Activated CD4-positive, alpha-beta T cell treated with anti-CD3 and anti-CD28 coated beads, Interleukin-10, Interleukin-2, amounts not matched to agents 100 ng/mL and 50 ng/mL, durations not matched to agents 16 hours and 8 hours (primary cell): ENCODE measurements around the gene ZNF189.
A peak's percentile ranks its signal among the peaks of the same experiment; 100 is the strongest.

ENCODE experiments used
- DNase-seq: peaks from one replicate; pipeline ENCODE4 v3.0.0-alpha.2; 2020

ZNF189 gene

DNA sequence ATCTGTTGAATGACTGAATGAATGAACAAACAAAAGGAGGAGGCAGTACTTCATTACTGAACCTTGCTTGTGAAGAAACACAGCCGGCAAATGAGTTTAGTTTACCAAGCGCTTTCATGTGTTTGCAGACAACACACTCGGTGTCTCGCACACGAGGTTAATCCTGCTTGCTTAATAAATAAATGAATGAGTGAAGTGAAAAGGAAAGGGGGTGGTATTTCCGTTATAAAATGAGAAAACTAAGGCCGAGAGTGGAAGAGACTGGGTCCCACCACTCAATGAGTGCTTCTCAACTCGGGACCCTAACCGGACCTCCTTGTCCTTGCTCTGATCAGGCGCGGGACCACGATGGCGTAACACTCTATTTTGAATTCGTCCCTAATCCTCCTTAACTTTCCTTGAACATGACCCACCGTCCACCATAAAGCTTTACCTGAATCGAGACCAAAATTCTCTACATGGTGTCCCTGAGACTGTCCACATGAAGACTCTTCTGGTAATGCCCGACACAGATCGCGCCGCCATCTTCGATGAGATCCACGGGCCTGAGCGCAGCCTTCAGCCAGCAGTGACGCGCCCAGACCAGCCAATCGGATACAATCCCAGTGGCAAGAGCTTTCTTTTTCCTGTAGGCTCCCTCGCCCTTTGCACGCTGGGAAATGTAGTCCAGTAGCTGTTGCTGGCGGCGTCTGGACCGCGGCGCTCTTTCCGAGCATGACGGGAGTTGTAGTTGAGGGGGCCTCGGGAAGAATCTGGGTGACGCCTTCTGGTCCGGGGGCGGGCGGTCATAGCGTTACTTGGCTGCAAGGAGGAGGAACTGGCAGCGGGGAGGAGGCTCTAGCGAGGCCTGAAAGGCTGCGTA, at the start of gene ZNF189, which contains the start of gene MRPL50:
TSS of gene ZNF189 (plus strand) at position 784 of the 862 bp plus-strand sequence. CDS start 306 bp downstream, outside the sequence.
TSS of gene MRPL50 (minus strand) at position 551 of the 862 bp plus-strand sequence. CDS start at position 525, 26 bp downstream.
- DNase-seq = peak; percentile 99

DNA sequence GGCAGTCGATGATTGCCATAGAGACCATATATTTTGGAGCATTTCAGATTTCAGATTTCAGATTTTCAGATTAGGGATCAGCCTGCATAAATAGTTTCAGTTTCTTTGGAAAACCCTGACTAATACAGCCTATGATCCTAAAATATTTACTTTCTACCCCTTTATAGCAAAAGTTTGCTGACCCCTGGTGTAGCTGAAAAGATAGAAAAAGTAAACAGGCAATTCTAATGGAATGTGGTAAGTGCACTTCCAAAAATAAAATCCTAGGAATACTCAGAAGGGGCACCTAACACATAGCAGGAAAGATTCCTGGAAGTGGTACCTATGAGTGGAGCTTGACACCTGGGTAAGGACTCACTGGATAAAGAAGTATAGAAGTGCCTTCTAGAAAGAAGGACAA, 48.4 kb upstream of the ZNF189 start:
- DNase-seq = no peak

DNA sequence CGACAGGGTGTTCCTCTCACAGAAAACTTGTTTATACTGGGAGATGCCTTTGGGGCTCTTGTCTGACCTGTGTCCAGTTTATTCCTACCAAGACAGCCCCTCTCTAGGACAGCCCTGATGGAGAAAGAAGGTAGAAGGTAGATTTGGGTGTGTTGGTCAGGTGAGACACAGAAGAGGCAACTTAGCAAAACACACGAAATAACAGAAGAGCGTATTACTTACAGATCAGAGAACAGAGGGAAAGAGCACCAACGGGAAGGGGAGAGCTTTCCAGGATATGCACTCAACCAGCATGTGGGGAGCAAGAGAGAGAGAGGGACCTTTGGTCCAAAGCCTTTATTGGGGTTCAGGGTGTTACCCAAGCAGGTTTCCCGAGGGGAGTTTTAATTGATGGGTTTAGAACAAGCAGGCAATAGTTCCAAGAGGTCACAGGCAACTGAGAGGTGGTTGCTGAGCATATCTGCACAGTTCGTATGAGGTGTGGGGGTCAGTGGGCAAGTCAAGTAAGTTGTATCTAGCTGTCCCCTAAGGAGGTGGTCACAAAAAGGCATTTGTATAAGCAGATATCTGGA, 45.7 kb upstream of the ZNF189 start:
- no peak for DNase-seq

DNA sequence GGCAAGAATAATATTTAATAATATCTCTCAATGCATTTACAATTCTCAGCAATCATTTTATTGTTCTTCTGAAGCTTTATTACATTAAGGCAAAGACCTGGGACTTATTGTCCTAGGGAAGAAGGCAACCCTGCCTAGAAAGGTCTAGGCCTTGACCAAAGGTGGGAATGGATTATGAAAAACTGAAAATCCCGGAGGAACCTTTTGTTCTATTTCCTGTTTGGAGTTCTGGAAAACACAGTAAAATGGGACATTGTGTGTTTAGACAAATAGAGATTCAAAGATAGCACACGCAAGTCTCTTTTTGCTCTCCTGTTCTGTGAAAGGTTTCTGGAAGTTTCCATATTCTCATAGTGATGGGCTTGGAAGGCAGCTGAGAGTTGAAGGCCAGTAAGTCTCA, 45.0 kb upstream of the ZNF189 start:
- DNase-seq = no peak

DNA sequence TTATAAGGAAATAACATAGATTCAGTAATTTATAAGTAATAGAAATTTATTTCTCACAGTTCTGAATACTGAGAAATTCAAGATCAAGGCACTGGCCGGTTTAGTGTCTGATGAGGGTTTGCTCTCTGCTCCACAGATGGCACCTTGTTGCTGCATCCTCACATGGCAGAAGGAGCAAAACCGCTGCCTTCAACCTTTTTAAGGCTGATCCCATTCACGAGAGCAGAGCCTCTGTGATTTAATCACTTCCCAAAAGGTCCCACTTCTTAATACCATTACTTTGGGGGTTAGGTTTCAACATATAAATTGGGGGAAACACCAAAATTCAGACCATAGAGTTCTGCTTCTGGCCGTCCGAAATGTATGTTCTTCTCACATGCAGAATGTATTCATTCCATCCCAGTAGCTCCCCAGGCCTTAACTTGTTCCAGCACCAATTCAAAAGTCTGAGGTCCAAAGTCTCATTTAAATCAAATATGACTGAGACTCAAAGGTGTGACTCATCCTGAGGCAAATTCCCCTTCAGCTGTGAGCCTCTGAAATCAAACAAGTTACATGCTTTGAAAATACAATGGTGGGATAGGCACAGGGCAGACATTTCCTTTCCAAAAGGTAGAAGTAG, 44.4 kb upstream of the ZNF189 start:
- DNase-seq = no peak

DNA sequence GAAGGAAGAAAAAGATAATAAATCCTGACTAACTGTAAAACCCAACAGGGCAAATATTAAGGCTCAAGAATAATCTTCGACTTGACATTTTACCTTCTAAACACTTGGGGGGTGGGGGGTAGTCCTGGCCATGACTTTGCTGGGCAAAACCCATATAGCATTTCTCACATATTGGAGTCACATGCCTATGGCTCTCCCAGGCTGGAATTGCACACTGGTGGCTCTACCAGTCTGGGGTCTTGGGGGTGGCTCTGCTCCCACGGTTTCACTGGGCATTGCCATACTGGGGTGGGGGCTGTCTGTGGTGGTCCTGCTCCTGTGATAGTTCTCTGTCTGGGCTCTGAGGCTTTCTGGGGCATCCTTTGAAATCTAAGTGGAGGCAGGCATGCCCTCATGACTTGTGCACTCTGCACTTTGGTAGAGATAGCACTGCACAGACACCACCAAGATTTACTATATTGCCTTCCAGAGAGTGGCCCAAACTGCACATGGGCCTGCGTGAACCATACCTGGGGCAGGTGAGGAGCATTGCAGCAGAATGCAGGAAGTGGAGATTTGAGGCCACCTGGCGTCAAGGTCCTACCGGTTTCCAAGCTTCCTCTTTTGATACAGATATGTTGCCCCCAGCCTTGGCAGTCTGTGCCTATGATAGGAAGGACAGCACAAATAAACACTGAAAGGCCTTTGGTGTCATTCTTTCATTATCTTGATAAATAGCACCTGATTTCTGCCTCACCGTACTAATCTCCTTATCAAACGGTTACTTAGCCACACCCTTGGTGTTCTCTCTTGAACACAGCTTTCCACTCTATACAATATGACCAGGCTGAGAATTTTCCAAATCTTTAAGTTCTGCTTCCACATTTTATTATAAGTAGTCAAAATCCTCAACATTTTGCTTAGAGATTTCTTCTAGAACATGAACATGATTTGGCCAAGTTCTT, 43.6 kb upstream of the ZNF189 start:
- DNase-seq = no peak

DNA sequence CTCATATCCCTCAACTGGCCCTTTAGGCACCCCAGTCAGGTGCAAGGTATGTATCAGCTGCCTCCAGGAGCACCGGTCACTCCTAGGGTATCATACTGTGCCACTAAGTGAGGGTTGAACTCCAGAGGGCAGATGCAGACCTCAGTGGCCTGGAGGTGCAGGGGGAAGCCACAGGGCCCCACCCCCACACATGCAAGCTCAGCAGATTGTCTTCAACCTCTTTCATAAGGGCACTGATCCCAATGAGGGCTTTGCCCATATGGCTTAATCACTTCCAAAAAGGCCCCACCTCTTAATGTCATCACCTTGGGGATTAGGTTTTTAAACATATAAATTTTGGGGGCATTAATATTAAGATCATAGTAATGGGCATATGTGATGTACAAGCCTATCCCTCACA, 42.0 kb upstream of the ZNF189 start:
- DNase-seq = no peak

DNA sequence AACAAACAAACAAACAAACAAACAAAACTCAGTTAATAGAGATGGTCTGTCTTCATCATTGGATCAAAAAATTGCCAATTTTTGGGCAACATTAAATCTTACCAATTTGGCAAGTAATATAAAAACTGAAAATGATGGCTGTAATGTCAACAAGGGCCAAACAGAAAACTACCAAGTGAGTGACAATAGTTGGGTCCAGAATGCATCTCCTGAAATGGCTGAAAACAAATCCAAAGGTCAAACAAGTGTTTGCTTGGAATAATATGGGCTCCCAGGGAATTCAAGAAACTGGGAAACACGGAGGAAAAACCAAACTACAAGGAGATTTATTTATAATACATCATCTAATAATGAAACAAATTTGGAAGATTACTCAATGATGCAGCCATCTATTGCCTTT, 39.0 kb upstream of the ZNF189 start:
- no peak for DNase-seq

DNA sequence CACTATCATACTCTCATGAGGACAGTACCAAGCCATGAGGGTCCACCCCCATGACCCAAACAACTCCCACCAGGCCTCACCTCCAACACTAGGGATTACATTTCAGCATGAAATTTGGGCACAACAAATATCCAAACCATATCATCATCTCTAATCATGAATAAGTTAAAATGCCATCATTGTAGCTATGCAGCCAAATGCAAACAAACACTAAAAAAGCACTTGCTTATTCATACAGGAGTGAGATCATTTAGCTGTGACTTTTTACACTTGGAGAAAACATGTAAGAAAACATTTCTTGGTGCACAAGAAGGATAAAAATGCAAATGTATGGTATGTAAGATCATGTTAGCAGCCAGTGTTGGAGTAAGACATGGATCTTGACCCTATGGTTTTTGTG, 38.0 kb upstream of the ZNF189 start:
- no peak for DNase-seq

DNA sequence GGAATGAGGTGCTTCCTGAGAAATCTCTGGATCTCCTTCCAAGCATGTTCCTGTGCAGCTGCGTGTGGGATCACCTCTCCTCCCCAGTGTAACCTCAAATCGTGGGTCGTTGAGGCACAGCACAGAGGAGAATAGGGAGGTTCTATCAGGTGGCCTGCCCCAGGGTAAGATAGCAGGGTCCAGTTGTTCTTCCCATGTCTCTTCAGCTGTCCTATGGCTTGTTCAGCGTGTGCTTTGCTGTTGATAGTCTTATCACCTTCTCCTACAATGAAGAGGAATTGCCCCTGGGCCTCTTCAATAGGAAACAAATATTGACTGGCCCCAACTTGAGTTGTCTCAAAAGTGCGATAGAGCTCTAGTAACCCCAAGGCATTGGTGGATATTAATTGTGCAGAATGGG, 36.2 kb upstream of the ZNF189 start:
- DNase-seq = no peak

DNA sequence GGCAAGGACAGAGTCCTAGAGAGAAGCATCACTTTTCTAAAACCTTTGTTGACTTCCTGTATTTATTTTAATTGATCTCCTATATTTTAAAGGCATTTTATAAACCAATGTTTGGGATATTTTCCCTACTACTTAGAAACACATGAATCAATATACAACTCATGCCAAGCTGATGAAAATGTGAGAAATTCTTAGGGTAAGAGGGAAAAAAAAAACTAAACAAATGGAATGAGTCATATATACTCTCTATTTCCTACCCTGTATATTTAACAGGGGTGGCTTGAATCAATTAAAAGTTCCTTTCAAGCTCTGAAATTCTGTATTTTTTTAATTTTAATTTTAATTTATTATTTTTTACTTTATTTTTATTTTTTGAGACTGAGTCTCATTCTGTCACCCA, 33.5 kb upstream of the ZNF189 start:
- DNase-seq = no peak

DNA sequence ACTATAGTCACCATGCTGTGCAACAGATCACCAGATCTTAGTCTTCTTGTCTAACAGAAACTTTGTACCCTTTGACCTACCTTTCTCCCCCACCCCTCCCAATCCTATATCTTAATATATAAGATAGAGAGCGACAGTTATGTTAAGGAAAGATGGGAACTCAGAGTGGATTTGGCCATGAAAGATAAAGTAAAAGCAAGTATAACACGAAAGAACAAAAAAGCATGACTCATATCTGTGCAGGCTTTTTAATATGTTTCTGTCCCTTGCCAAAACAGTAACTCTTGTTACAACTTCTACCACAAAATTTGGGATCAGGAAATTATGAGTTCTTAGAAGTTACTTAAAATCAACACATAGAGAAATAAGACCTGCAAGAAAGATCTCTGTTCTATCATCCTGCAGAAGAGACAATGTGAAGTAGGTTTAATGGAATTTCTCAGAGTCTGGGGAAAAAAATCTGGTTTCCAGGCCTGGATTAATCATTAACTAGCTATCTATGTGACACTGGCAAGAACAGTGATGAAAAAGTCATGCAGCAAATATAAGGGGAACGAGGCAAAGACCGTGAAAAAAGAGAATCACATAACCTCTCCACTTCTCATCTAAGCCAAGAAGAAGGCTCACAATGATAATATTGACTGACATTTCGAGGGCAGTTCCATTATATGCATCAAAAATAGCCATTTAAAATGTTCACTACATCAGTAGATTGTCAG, 32.5 kb upstream of the ZNF189 start:
- DNase-seq = no peak

DNA sequence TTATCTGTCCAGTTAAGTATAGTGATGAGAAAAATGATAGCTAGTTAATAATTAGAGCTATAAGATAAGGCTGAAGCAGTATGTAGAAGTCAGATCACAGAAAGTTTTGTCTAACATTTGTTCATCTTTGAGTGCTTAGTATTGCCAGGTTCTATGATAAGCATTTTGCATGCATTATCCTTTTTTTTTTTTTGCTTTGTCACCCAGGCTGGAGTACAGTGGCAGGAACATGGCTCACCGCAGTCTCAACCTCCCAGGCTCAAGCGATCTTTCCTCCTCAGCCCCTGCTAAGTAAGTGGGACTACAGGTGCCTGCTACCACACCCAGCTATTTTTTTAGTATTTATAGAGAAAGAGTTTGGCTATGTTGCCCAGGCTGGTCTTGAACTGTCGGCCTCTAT, 31.3 kb upstream of the ZNF189 start:
- DNase-seq = no peak

DNA sequence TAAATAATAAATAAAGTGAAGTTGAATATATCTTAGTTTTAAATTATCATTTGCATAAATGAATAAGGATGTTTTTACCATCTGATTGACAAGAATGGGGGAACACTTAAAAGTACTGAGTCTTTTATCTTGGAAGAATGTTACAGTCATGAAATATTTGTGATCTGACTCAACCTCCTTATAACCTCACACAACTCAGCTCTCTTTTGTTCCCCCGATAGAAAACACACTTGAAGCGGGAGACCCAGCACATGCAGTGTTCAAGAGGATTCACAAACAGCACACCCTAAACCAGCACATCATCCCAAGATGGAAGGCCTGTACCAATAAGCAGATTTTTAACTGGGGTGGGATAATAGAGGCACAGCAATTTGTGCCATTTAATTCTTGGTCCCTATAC, 29.4 kb upstream of the ZNF189 start:
- DNase-seq = no peak

DNA sequence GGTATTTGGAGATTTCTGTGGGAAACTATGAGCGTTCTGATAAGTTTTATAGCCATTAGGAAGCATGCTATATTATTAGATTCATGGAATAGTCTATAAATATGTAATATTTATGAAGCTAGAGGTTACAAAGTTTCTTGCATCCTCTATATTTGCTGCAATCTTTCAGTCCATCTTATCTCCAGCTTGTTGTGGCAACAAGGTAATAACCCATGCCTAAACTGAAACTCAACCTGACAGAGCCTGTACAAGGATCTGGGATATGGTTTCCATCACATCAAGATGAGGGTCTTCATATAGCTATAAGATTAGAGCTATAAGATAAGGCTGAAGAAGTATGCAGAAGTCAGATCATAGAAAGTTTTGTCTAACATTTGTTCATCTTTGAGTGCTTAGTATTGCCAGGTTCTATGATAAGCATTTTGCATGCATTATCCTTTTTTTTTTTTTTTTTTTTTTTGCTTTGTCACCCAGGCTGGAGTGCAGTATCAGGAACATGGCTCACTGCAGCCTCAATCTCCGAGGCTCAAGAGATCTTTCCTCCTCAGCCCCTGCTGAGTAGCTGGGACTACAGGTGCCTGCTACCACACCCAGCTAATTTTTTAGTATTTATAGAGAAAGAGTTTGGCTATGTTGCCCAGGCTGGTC, 28.6 kb upstream of the ZNF189 start:
- DNase-seq = no peak

DNA sequence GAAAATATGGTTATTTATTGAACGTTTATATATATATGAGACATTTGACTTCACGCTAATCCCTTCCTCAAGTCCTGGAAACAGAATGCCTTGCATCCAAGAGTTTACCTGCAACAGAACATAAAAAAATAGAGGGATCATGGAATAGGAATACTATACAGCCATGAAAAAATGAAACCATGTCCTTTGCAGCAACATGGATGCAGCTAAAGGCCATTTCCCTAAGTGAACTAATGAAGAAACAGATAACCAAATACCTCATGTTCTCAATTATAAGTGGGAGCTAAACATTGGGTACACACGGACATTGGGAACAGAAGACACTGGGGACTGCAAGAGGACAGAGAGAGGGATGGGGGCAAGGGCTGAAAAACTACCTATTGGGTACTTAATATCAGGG, 26.8 kb upstream of the ZNF189 start:
- DNase-seq = no peak

DNA sequence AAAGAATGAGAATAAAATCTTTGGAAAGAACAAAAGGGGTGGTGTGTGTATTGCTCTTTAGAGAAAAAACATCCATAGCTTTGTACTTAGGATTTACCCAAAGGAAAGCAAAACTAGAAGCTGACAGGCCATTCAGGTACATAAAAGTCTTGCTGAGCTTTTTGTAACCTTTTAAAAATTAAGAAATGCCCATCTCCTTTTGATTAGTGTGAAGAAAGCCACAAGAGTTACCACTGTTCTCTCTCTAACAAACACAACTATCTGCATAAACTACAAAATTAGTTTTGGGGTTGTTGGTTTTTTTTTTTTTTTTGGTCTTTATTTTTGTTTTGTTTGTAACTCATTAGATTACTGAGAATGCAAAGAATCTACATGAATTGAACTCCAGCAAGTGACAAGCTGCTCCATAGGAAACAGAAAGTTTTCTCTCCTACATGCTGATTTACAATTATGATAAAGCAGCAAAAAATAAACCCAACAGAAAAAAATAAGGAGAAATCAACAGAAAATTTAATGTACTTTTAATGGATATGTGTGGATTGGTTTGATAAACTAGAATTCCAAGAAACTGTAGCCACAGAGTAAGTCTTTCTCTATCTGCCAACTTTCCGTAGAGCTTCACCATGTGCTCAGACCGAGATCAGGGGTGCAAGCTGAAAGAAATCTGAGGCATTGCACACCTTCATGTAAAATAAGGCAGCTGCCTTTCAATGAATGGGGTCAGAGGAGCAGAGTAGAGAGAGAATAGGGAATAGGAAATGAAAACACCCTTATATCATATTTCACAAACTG, 26.1 kb upstream of the ZNF189 start:
- no peak for DNase-seq

DNA sequence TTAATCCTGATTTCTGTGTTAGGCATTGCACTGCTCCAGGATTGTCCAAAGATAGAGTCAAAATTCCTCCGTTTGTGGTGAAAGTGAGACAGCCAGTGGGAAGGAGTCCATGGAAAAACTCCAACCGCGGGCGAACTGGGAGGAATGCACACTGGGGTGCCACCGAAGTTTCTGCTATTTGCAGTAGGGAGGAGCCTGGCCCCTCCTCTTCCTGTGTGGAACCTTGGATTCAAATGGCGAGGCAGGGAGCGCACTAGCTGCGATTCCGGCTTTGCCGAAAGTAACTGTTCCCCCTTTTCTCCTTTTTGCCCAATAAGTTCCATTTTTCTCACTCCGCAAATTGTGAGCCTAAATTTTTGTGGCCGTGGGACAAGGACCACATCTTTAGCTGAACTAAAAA, 23.1 kb upstream of the ZNF189 start:
- DNase-seq = no peak

DNA sequence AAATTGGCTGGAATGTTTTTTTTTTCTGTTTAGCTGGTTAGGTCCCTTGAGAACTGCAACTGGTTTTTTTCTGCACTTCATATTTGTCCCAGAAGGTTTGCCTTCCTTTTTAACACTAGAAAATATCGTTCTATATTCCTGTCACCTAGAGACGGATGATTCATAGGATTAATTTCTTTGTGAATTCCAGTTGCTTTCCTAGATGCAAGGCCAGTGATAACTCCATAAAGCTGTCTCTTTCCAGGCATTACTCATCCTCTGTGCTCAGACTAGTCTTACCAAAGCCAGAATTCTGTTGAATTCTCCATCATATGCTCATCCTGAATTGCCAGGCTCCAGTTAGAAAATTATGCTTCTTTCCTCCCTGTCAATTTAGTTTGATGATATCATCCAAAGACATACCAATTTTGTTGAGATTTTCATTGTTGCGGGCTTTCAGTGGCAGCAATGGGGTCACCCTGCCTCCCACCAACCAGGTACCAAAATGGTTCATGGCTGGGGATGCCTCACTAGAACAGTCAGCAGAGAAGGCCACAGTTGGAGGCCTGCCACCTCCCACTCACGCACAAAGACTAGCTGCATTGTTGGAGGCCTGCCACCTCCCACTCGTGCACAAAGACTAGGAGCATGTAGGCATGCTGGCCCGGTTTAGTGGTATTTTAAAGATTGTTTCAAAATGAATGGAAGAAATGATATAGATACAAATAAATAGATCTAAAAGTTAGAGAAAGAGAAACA, 22.4 kb upstream of the ZNF189 start:
- no peak for DNase-seq

DNA sequence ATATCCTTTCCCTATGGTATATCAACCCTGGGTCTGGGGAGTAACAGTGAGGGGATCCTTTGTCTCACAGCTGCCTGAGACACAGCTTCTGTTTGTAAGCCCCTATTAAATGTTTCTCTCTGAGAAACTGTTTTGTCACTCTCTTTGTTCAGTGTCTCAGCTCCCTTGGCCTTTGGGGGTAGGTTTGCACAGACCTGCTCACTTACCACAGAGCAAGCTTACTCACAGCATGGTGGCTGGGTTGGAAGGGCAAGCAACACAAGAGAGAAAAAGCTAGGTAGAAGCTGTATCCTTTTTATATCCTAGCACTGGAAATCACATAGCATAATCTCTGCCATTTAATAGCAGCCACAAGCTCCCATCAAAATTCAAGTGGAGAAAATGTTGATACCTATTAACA, 18.4 kb upstream of the ZNF189 start:
- DNase-seq = no peak
